DOHH2 (cell line): ENCODE data around the gene MCCC1.

Experiments used
- CTCF ChIP-seq: fragments of 200-600 bp; sonication (generic); IDR thresholded peaks from one replicate; pipeline ENCODE4 v1.5.1; 2014; ENCODE audit warnings: antibody characterized with exemption, mild to moderate bottlenecking, low read depth, low read length; ENCODE audit not compliant: poor library complexity, severe bottlenecking
- EZH2phosphoT487 ChIP-seq: fragments of 200-600 bp; sonication (generic); IDR thresholded peaks from 2 replicates; pipeline ENCODE4 v1.6.1; 2017; ENCODE audit warnings: borderline replicate concordance, mild to moderate bottlenecking, antibody characterized with exemption, low read length, moderate library complexity, mixed read lengths

GRCh38 chr3:183099838-183100204 is 525 bp upstream of the MCCC1 start:
- TF ChIP-seq CTCF (no peak), EZH2phosphoT487 (no peak)
